Keratinocyte (primary cell): ENCODE measurements around the gene SLC4A5.

ENCODE experiments used
- CTCF ChIP-seq, 3 experiments: IDR thresholded peaks in 1 of 3; conservative IDR thresholded peaks in 1 of 3; optimal IDR thresholded peaks in 1 of 3; 2 replicates in 2 of 3; 3 replicates in 1 of 3; pipeline versions ENCODE3 to v1.5.1; 2011; ENCODE audit warnings: low read length in 3 of 3, mild to moderate bottlenecking in 3 of 3, moderate library complexity in 2 of 3, control low read depth in 1 of 3, inconsistent platforms in 1 of 3; ENCODE audit not compliant: insufficient read depth in 2 of 3; ENCODE audit errors: extremely low read depth in 1 of 3
- EZH2 ChIP-seq: IDR thresholded peaks from one replicate; pipeline ENCODE4 v1.6.1; 2012; ENCODE audit warnings: inconsistent platforms, mild to moderate bottlenecking, low read length, moderate library complexity

- TF ChIP-seq CTCF (optimal IDR thresholded peaks at IDR 0.05 in 1 of 3, IDR thresholded peaks at IDR 0.05 in 1 of 3, conservative IDR thresholded peaks at IDR 0.05 in 1 of 3; ENCODE audit: extremely low read depth in 1 of 3, insufficient read depth in 2 of 3, low read length in 3 of 3) (no peak), EZH2 (no peak)
Observed at GRCh38 chr2:74252862-74253261, 90.4 kb downstream of the SLC4A5 start.
